GM18502 (cell line): ENCODE data around the gene ZNF581.

ENCODE experiments used
- ATAC-seq: cut with Tn5 transposase; IDR thresholded peaks from one replicate; pipeline ENCODE4 v1.9.1; 2021; ENCODE audit warnings: mild to moderate bottlenecking; ENCODE audit not compliant: unreplicated experiment, poor library complexity

ZNF581 gene

GRCh38 chr19:55625004-55625326, 18.5 kb upstream of the ZNF581 start:
- no peak for ATAC-seq

- ATAC-seq, result no peak
Measured at GRCh38 chr19:55626350-55626749, 17.1 kb upstream of the ZNF581 start.

- ATAC-seq, result no peak
Measured at GRCh38 chr19:55632463-55632834, 11.0 kb upstream of the ZNF581 start.

GRCh38 chr19:55633861-55634260, 9.6 kb upstream of the ZNF581 start:
- no peak for ATAC-seq

GRCh38 chr19:55635334-55635717, 8.1 kb upstream of the ZNF581 start:
- ATAC-seq, result no peak

- no peak for ATAC-seq
Measured at GRCh38 chr19:55635856-55636440, 7.5 kb upstream of the ZNF581 start.

- ATAC-seq, result no peak
Measured at GRCh38 chr19:55636723-55637122, 6.7 kb upstream of the ZNF581 start.

- no peak for ATAC-seq
Measured at GRCh38 chr19:55637534-55637933, 5.9 kb upstream of the ZNF581 start.

GRCh38 chr19:55638864-55639359, 4.5 kb upstream of the ZNF581 start:
- no peak for ATAC-seq

GRCh38 chr19:55640043-55640576, 3.3 kb upstream of the ZNF581 start:
- ATAC-seq, result peak; percentile 19

GRCh38 chr19:55640577-55641425, 2.6 kb upstream of the ZNF581 start, which contains the start of gene ZNF580:
TSS of gene ZNF580 (plus strand) at chr19:55641002. CDS start at chr19:55642509, 1,507 bp downstream.
- ATAC-seq, result peak; percentile 39

GRCh38 chr19:55641426-55642152, 1.9 kb upstream of the ZNF581 start:
- no peak for ATAC-seq

- no peak for ATAC-seq
Measured at GRCh38 chr19:55642153-55643002, 1.1 kb upstream of the ZNF581 start.

- no peak for ATAC-seq
Measured at GRCh38 chr19:55643887-55644176, 383 bp downstream of the ZNF581 start.

GRCh38 chr19:55644191-55644833, 863 bp downstream of the ZNF581 start:
- no peak for ATAC-seq

GRCh38 chr19:55644842-55645511, 1.5 kb downstream of the ZNF581 start:
- no peak for ATAC-seq

- no peak for ATAC-seq
Measured at GRCh38 chr19:55645512-55645881, 2.0 kb downstream of the ZNF581 start.

- no peak for ATAC-seq
Measured at GRCh38 chr19:55646889-55647731, 3.7 kb downstream of the ZNF581 start.
